GM23248 (cell line): Measurements from ENCODE around the gene WDR38.

Source experiments
- EZH2 ChIP-seq: fragments of 200-600 bp; sonication (generic); IDR thresholded peaks from 2 replicates; pipeline ENCODE4 v1.6.1; 2018; ENCODE audit warnings: antibody characterized with exemption, mild to moderate bottlenecking; ENCODE audit not compliant: insufficient read depth, poor library complexity, severe bottlenecking
- EZH2phosphoT487 ChIP-seq: fragments of 200-600 bp; sonication (generic); IDR thresholded peaks from 2 replicates; pipeline ENCODE4 v1.6.1; 2018; ENCODE audit warnings: antibody characterized with exemption, moderate library complexity, mild to moderate bottlenecking, low read depth; ENCODE audit not compliant: insufficient read depth

- TF ChIP-seq EZH2 (no peak), EZH2phosphoT487 (no peak)
These were observed 16.8 kb downstream of the WDR38 start for GRCh38 chr9:124869986-124870560.
